HTR-8/SVneo (cell line): Measurements from ENCODE around the gene EXOC6.
A peak's percentile ranks its signal among the peaks of the same experiment; 100 is the strongest.
"Not testable (repeated sequence)": the region's sequence is repeated elsewhere in the genome, so short reads cannot be mapped to it uniquely, and the experiment has no call there.

Experiments used
- DNase-seq: peaks from one replicate; pipeline ENCODE4 v3.0.0; 2011; ENCODE audit warnings: low spot score, mixed read lengths; ENCODE audit not compliant: insufficient read length
- FAIRE-seq: peaks from 2 replicates; lab custom pipeline; 2011; peaks lifted over from hg19 to GRCh38; lab: Jason Lieb, UNC

The EXOC6 gene

DNA sequence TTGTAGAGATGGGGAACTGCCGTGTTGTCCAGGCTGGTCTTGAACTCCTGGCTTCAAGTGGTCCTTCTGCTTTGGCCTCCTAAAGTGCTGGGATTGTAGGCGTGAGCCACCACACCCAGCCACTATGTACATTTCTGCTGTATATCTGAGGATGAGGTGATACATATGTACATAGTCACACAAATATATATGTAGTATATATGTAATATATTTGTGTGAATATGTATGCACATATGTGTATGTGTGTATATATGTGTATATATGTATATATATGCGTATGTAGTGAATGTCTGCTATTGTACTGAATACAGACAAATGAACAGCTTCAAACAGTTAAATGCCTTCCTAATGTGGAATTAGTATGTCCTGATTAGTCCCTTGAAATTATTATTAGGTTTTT lies 70.3 kb downstream of the EXOC6 start:
- DNase-seq (no peak), FAIRE-seq (no peak)

DNA sequence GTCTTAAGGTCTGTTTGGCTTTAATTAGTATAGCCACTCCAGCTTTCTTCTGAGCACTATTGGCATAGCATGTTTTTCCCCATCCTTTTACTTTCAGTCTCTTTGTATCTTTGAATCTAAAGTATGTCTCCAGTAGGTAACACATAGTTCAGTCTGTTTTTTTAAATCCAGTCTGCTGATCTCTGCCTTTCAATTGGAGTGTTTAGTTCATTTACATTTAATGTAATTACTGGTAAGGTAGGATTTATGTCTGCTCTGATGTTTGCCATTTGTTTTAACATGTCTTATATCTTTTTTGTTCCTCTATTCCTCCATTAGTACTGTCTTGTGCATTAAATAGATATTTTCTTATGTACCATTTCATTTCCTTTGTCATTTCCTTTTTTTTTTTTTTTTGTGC lies 72.5 kb downstream of the EXOC6 start:
- FAIRE-seq: no peak
- no peak for DNase-seq

DNA sequence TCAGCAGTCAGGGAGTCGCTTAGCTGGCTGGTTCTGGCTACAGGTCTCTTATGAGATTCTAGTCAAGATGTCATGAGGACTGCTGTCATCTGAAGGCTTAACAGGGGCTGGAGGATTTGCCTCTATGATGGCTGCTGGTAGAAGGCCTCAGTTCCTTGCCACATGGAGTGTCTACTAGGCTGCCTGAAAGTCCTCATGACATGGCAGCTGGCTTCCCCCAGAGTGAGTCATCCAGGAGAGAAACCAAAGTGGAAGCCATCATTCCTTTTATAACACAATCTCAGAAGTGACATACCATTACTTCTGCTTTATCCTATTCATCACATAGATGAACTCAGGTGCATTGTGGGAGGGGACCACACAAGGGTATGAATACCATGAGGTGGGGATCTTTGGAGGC lies 75.1 kb downstream of the EXOC6 start:
- no peak for DNase-seq
- FAIRE-seq: no peak

DNA sequence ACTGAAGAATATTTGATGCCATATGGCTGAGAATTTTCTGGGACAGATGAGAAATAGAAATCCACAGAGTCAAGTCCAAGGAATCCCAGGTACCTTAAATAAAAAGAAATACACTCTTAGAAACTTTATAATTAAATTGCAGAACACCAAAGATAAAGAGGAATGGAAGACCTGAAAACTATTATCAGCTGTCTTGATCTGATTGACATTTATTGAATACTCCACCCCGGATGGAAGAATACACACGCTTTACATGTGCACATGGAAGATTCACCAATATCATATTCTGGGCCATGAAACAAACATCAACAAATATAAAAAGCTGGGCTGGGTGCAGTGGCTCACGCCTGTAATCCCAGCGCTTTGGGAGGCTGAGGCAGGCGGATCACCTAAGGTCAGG lies 81.6 kb downstream of the EXOC6 start:
- FAIRE-seq (no peak), DNase-seq (no peak)

DNA sequence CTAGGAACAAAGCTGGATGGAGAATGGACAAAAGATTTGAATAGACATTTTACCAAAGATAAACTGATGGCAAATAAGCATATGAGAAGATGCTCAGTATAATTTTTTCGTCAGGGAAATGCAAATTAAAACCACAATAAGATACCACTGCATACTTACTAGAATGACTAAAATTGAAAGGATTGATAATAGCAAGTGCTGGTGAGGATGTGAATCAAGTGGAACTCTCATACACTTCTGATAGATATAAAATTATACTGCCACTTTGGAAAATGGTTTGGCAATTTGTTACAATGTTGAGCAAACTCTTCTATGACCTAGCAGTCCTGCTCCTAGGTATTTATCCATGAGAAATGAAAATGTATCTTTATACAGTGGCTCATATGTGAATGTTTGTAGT lies 83.3 kb downstream of the EXOC6 start:
- FAIRE-seq (no peak), DNase-seq (no peak)

DNA sequence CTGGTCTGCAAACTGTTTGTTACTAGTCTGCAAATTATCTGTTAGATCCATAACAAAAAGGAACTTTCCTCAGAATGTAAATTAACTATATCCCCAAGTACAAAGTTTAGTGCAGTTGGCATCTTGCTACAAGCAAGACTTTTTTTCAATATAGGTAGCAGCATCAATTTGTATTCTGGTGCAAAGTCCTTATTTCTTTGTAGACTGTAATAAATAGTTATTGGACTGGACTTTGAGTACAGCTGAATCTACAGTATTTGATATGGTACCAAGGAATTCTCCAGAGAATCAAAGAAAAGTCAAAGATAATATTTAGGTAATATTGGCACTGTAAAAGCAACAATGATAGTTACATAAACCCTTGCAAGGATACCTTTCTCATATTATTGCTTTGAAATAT lies 89.6 kb downstream of the EXOC6 start:
- FAIRE-seq: no peak
- no peak for DNase-seq

DNA sequence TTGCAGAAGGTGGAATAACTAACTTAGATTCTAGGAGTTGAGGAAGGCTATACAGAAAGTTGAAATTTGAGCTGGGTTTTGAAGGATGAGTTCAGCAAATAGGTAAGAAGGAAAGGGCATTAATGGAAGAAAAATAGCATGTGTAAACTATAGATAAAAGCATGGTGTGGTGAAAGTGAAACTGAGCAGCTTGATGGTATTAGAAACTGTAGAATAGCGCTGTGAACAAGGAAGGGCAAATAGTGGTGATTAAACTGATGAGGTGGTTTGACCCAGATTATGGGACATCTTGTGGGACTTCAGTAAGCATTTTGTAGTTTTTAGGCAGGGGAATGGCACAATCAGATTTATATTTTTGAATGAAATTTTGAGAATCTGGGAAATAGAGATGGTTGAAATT lies 90.5 kb downstream of the EXOC6 start:
- no peak for DNase-seq
- no peak for FAIRE-seq

DNA sequence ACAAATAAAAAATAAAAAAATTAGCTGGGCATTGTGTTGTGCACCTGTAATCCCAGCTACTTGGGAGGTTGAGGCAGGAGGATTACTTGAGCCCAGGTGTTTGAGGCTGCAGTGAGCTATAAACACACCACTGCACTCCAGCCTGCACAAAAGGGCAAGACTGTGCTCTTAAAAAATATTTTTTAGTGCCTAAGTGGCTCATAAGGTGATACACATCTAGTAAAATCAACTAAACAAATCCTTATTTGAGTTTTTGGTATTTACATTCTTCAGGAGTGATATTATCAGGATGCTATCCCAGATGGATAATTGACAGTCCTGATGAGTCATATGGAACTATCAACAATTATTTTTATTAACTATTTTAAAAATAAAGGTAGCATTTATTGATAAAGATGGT lies 93.9 kb downstream of the EXOC6 start:
- DNase-seq (no peak), FAIRE-seq (no peak)

DNA sequence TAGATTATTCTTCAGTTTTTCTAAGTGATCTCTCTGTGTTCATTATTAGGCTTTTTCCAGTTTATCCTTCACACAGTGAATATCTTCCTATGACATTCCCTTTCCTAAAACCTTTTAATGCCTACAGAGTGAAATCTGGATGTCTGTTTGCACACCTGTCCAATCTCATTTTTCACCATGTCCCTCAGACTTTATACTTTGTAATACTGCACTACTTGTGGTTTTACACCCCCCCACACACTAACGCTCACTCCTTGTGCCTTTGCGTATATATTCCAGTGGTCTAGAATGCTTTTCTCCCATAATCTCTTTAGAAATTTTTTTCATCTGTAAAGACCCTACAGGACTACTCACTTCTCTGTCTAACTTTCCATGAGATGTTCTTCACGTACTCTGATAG lies 98.2 kb downstream of the EXOC6 start:
- FAIRE-seq: no peak
- DNase-seq: no peak

DNA sequence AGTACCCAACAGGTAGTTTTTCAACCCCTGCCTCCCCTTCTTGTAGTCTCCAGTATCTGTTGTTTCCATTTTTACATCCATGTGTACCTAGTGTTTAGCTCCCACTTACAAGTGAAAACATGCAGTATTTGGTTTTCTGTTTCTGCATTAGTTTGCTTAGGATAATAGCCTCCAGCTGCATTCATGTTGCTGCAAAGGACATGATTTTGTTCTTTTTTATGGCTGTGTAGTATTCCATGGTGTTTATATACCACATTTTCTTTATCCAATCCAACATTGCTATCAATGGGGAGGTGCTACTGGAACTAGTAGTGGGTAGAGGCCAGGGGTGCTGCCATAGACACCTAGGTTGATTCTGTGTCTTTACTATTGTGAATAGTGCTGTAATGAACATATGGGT lies 104.3 kb downstream of the EXOC6 start:
- FAIRE-seq, DNase-seq: not testable (repeated sequence)

DNA sequence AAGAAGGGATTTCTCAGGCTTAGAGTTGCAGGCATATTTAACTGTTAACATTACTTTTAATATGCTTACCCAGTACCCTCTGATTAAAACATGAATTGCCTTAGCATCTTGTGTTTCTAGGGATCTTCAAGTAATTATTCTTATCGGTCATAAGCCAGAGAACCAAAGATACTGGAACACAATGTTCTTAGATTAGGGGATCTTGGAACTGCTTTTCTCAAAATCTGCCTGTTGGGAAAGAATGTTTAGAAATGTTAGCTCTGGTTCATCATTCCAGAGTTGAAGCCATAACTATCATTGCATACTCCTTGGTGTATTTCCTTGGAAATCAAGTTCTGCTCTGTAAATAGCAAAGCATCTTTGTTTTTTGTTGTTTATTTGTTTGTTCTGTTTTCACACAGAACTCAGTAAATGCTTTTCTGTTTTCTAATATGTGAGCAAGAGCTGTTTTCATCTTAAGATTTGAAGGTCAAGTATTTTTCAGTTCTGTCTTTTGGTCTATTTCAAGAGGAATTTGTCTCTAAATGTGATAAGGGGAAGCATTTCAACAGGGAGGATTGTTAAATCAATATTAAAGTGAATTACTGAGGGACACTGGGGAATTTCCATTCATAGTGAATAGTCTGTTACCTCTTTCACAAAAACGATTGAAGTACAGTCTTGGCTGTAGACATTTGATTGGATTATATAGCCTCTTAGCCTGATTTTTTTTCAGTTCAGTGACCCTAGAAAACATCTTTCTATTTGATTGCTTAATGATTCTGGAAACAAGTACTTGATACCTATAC lies 109.1 kb downstream of the EXOC6 start:
- DNase-seq (no peak), FAIRE-seq (no peak)

DNA sequence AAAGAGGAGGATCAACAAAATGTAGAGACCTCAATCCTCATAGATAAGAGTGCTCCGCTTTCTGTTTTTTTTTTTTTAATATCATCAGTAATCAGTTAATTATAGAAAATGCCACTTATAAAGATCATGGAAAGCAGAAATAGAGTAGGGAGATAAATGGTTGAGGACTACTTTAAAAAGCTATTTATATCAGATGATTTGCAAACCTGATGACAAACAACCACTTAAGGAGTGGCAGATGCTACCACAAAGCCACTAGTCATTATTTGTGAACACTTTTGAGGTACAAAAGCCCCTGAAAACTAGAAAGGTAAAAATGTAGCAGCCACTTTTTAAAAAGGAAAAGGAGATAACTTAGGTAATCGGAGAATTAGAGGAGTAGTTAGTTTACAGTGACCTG lies 113.3 kb downstream of the EXOC6 start:
- no peak for DNase-seq
- no peak for FAIRE-seq

DNA sequence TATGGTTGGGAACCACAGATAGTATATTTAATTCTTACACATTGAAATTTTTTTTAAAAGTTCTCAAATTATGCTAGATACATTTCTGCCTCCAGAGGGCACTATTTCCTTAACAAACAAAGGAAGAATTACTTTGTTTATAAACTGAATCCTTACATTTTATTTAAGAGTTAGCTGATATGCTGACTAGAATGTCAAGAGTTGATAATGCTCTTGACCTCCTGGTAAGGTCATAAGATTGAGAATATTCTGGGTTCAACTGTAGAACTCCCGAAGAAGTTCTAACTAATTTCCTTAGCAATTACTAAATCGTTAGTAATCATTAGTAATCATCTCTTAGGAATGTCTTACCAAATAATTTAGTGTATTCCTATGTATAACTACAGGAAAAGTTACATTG lies 117.0 kb downstream of the EXOC6 start:
- no peak for FAIRE-seq

DNA sequence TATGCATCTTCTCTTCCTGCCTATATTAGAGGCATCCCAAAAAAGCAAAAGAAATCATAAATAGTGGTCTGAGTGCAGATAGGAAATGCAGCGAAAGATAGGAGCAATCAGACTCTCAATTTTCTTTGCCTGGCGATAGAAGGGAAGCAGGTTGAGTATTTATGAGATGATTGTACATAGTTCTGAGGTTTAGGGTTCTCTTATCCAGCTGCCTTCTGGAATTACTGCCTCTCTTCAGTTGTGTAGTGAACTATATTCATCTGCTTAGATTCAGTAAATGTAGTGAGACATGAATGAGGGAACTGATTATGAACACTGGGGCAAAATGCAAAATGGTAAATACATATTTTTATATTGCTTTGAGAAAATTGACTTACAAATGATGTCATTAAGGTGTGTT lies 119.3 kb downstream of the EXOC6 start:
- FAIRE-seq (no peak), DNase-seq (no peak)

More for the DNA sequence above, 117.0 kb downstream of the EXOC6 start:
- DNase-seq: peak; percentile 10

DNA sequence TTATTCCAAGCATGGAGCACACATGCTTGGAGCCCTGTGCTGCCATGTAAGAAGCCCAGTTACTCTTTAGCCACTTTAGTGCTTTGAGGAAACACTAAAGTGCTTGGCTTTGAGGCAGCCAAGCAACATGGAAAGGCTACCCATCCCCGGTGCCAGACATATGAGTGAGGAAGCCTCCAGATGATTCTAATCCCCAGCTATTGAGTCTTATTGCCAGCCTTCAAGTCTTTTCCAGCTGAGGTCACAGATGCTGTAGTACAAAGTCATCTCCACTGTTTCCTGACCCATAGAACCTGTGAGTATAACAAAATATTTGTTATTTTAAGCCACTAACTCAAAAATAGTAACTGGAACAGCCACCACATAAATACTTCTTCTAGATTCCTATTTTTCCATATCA lies 120.8 kb downstream of the EXOC6 start:
- no peak for FAIRE-seq
- DNase-seq: no peak

DNA sequence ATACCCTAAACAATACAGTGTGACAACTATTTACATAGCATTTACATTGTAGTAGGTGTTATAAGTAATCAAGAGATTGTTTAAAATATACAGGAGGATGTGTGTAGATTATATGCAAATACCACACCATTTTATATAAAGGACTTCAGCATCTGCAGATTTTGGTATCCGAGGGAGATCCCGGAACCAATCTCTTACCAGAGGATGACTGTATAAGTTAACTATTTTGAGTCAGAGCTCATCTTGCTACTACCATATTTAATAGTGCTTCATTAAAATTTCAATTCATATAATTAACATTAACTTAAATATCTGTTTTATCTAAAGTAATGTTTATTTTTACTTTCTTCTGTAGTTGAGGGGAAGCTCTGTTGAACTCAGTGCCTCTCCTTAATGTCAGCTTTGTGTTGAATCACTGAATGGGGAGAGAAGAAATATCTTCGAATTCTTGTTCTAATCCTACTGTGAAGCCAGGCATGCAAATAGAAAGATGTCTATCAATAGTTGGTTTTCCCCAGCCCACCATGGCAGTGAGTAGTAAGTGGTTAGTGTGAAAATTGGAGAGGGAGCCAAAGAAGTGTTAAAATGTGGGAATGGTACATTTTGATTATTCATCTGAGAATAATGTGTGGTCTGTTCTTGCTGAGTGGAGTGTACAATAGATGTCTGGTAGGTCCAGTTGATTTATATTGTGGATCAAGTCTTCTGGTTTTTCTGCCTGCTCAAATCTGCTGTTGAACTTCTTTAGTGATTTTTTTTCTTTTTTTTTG lies 122.2 kb downstream of the EXOC6 start:
- DNase-seq (no peak), FAIRE-seq (no peak)

DNA sequence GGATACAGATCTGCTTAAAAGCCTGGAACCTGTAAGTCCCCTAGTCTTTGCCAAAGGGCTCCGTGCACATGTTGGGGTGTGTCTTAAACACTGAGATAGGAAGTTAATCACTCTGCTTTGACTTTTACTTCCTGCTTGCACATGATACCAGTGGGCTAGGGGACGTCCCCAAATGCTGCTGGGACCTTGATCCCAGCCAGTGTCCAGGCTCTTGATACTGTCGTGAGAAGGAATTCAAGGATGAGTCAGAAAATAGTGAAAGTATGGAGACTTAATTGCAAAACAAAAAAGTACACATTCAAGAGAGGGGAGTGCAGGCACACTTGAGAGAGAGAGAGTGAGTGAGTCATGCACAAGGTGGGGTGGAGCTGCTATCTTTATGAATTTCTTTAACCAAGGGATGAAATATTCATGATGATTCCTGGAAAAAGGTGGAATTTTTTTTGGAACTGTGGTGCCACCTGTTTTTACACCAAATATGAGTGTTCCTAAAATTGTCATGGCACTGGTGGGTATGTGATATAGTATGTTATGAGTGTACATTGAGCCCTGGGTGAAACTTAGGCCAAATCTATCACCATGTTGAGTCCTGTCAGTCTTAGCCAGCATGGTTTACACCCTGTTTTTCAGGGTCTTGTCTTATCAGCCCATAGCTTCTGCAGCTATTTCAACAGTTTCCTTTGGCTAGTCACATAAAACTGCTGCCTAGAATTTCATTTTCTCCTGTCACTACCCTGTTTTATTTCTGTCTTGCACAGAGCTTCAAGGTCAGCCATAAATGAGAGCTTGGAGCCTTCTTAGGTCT lies 123.9 kb downstream of the EXOC6 start:
- DNase-seq: peak; percentile 61
- peak; percentile 65 for FAIRE-seq

DNA sequence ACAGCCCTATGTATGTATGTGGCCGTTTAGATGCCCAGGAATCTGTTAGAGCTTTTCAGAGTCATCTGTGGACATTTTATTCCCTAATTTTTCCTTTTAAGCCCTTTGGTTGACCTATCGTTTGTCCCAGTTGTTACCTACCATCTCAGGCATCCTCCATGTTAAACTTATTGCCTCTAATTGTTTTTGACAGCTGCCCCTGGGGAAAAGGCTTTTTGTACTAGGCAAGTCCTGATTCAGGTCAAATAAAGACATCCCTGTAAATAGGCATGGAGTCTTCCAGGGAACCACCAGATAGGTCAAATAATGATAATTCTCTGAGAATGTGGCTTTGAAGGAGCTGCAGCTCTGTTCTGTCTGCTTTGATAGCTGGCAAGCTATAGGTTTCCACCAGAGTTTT lies 124.6 kb downstream of the EXOC6 start:
- DNase-seq: no peak
- FAIRE-seq: no peak

DNA sequence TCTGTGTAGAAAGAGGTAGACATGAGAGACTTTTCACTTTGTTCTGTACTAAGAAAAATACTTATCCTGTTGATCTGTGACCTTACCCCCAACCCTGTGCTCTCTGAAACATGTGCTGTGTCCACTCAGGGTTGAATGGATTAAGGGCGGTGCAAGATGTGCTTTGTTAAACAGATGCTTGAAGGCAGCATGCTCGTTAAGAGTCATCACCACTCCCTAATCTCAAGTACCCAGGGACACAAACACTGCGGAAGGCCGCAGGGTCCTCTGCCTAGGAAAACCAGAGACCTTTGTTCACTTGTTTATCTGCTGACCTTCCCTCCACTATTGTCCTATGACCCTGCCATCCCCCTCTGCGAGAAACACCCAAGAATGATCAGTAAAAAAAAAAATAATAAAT lies 128.0 kb downstream of the EXOC6 start:
- FAIRE-seq: not testable (repeated sequence)

DNA sequence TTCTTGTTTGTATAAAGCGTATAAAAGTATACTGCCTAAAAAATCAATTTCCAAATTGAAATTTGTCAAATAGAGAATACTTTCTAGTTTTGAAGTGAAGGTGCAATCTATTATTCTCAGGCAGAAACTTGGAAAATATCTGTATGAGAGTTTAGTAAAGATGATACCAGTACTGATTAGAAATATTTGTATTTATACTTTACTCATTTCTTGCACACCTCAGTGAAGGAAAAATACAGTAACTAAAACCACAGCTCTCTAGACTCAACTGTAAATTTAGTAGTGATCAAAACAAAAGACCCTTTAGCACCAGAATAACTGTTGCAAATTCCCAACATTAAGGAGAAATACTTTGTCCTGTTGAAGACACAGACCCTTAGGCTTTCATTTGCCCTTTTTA lies 140.9 kb downstream of the EXOC6 start:
- FAIRE-seq (no peak), DNase-seq (no peak)

More for the DNA sequence above, 128.0 kb downstream of the EXOC6 start:
- DNase-seq: not testable (repeated sequence)

DNA sequence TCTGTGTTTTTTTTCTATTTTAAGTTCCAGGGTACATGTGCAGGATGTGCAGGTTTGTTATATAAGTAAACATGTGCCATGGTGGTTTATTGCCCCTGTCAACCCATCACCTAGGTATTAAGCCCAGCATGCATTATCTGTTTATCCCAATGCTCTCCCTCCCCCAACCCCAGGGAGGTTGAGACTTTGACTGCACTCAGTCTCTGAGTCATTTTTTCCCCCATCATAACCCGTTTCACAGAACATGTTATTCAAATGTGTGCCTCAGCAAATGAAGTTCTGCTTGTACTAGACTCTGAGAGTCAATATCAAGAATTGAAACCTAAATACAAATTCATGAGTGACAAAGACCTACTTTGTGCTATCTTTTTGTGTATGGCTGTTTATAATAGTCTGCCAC lies 142.3 kb downstream of the EXOC6 start:
- FAIRE-seq (no peak), DNase-seq (no peak)
